ENCODE data around the gene SKP2.
"Not testable (repeated sequence)": the region's sequence is repeated elsewhere in the genome, so short reads cannot be mapped to it uniquely, and the experiment has no call there.

The SKP2 gene

DNA sequence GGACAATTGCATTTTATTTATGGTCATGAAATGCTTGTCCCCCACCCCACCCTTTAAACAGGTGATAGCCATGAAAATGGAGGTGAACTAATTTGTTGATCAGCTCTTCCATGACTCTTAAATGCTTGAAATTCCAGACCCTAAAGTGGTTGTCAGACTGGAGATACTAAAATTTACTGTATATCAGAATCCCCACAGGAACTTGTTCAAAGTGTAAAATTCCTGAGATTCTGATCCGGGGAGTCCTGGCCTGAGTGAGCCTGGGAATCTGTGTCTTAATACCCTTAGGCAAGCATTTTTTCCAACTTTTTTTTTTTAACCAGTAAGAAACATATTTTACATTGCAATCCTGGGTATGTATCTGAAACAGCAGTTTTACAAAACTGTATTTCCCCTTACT, 4.7 kb downstream of the SKP2 start:
- DNase-seq (ENCODE audit: low read depth): peak; percentile 26

DNA sequence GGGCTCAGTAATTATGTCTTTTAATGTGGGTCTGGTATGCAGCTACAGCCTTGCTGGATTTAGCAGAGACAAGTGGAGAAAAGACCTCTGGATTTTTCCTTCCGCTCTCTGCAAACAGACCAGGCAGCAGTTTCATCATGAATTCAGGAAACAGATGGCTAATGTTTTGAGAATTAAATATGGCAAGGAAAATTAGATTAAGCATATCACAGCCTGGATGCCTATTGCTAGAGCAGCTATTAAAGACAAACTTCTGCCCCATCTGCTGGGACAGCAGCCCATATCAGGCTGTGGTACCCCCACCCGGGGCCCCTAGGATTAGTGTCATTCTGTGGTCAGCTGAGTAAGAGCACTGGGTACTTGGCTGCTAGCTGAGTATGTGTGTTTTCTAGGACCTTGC, 6.2 kb downstream of the SKP2 start:
- no peak for DNase-seq (ENCODE audit: low read depth)

DNA sequence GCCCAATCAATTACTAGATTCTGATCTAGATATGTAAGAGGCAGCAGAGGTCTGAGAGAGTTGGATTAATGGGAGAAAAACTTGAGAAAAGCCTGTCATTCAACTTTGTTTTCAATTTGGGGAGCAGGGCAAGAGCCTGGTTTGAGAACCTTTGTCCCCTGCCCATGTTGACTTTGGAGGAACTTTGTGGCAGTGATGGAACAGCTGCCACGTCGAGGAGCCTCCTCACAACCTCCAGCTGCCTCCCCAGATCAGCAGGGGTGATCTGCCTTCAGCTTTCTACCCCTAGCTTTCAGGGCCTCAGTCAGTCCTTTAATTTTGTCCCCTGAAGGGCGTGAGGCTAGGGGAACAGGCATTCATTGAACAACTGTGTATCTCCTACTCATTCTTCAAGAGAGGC, 8.7 kb downstream of the SKP2 start:
- DNase-seq (ENCODE audit: low read depth): no peak

DNA sequence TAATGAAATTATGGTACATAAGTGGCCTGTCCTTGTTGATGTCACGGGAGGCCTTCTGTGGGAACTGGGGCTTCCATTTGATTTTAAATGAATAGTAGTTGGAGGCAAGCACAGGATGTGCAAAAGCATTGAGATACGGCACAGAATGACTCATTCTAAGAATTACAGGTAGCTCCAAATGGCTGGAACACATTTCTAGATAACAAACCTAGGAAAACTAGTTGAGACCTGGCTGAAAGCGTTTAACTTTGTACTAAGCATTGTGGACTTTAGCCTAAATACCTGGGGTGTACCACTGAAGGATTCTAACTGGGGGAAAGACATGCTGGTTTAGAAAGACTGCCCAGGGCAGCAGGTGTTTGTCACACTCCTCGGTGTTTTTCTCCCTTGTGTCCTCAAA, 9.4 kb downstream of the SKP2 start:
- DNase-seq (ENCODE audit: low read depth): no peak

DNA sequence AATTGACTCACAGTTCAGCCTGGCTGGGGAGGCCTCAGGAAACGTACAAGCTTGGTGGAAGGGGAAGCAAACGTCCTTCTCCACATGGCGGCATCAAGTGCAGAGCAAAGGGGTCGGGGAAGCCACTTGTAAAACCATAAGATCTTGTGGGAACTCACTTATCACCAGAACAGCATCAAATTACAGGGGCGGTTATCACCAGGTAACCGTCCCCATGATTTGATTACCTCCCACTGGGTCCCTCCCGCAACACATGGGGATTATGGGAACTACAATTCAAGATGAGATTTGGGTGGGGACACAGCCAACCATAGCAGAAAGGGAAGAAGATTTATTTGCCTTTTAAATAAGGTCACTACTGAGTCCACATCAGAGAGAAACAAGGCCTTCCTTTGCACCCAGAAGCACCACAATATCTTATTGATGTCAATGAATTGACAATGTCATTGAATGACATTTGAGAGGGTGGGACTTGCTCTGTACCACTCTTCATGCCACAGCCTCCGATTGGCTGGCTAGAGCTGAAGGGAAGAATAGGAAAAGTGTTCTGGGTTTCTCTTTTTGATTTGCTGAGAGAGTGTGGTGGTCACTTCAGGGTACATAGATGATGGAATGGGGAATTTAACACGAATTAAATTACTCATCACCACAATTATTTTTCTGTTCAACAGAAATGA, 11.0 kb downstream of the SKP2 start:
- no peak for DNase-seq (ENCODE audit: low read depth)

DNA sequence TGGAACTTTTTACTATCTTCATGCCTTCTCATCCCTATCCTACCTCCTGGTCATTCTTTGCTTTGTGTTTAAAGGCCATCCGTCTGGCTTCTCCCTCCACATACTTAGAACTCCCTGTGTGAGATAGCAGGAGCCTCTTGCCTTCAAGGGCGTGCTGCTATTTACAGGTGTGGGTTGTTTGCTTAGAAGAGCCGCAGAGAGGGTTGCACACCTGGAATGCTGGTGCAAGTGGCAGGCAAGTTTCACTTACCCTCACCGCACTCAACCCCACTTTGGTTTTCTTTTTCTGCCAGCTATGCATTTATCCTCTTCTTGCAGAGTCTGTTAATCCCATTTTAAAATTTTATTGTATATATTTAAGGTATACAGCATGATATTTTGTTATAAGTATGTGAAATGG, 12.6 kb downstream of the SKP2 start:
- DNase-seq (ENCODE audit: low read depth): no peak

DNA sequence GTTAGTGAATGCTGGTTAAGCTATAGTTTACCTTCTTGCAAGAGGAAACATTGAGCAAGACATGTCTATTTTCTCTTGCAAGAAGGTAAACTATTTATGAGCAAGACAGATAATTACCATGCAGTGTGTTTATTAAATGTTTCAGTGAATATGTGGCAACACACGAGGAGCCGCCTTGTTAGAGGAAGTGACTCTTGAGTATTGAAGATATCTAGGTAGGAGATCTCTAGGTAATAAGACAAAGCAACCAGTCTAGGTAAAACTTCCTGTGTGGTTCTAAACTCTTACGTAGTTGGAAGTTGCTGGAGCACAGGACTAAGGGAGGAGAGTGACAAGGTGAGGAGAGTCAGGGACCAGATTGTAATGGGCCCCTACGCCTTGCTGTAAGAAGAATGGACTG, 16.8 kb downstream of the SKP2 start:
- DNase-seq (ENCODE audit: low read depth): no peak

DNA sequence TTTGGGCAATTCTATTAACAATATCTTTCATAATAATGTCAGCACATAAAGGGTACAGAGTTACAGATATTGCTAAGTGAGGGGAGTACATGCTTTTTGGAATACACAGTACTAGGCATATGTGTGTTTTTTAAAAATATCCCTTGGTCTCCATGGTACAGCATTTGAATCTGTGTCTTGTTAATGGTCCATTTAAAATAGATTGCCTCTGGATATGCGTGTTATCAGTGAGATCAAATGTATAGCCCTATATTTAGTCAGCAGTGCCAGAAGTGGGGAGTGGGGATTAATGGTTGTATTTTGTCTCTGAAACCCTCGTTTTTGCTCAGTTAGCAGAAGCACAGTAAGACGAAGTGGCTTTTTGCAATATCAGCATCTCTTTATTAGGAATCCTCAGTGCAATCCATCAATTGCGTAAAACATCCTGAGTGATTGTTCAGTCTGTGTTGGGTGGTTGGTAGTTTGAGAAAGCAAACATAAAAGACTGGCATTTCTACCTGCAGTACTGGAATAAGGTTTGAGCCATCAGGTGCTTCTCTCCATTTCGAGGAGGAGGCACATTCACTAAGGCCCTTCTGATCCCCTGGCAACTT, 19.0 kb downstream of the SKP2 start:
- no peak for DNase-seq (ENCODE audit: low read depth)

DNA sequence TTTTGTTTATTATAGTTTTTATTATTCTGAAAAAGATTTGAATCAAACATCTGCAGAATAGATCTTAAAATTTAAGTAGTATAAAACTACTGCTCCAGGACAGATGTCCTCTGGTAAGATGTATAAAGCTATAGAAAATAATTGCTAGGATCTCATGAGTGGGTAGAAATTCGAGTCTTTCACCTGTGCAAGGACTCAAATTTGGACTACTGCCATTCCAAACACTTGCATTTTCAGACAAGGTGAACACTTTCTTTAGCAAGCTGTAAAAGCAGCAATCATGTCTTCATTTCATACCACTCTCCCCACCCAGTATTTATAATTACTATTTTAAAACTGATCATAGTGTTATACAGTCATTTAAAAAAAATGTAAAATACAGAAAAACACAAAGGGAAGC, 20.7 kb downstream of the SKP2 start:
- no peak for DNase-seq (ENCODE audit: low read depth)

DNA sequence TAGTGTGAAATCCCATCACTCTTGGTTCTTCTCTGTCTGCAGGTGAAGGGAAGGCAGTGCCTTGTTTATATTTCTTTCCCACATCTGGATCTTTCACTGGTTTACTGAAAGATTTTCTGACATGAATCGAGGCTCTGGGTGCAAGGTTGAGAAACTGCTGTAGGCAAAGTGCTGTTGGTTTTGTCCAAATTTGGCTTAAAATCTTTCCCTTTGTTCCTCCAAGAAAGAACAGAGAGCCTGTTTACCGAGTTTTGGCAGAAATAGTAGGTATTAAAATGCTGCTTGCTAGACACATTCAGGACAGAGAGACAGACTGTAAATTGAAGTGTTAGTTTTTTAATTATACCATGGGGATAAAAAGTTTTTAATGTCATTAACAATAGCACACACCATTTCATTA, 21.5 kb downstream of the SKP2 start:
- DNase-seq (ENCODE audit: low read depth): no peak

DNA sequence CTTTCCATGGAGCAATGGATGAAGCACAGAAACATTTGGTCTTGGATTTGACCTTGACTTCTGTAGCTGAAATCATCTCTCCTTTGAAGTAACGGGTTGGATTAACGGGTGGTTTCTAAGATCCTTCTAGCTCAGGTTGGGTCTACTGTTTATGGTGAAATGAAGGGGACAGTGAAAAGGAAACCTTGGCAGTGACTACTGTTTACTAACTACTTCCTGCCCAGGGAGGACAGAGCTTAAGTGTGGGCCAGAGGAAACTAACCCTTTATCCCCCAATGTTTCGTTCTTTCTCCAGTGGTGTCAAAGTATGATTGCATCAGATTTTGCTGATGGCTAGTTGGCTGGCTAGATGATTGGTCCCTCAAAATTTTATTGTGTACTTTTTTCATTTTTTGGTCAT, 22.2 kb downstream of the SKP2 start:
- no peak for DNase-seq (ENCODE audit: low read depth)

DNA sequence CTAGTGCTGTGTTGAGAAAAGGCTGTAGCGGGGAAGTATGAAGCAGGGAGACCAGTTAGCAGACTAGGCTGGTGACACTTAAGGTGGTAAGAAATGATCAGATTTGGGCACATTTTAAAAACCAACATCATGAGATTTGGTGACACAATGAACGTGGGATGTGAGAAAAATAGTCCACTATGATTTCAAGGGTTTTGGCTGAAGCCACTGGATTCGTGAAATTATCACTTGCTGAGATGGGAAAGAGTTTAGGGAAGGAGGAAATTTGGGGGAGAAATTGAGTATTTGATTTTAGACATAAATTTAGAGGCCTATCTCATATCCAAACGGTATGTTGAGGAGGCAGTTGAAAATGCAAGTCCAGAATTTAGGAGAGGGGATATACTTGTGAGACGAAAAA, 23.1 kb downstream of the SKP2 start:
- no peak for DNase-seq (ENCODE audit: low read depth)

DNA sequence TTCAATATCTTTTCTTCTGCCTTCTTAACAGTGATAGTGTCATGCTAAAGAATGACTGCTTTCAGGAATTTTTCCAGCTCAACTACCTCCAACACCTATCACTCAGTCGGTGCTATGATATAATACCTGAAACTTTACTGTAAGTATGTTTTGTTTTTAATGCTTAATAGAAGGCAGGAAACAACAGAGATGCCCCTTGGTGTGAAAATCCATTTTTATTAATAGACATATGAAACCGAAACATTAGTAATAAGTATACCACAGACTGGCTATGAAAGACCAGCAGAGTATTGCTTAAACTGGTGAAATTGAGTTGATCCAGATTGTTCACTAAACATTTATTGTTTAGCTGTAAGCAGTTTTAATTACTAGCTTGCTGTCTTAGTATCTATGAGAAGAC, 25.2 kb downstream of the SKP2 start:
- DNase-seq (ENCODE audit: low read depth): no peak

DNA sequence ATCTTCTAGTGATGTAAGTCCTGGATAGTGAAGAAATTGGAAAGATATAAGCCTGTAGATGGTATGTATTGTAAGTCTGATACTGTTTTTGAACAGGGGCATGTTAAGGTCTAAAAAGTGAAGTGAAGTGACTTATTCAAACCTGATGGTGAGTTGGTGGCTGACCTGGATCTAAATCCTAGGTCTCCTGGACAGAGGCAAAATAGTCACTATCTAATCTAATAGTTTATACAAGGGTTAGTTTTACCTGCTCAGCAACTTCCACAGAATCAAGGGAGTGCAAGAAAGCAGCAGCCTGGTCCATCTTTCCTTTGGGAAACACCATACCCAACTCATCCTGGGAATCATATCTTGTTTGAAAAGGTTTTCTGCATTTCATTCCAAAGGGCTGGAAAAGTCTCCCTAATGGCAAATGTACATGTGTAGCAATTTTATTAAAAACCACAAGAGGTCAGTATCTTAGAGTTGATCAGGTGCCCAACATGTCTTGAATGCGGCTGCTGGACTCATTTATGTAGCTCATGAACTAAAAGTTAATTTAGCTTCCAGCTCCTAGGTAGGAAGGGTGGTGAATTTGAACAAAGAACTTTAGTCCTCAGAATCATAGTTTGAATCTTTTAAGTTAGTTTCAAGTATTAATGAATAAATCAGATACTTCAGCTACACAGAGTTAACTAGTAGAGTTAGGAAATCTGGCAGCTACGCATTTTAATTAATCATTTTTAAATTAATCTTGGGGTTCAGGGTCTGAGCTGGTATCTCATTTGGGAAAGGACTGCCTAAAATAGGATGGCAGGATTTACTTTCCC, 26.0 kb downstream of the SKP2 start:
- peak; percentile 53 for DNase-seq (ENCODE audit: low read depth)

DNA sequence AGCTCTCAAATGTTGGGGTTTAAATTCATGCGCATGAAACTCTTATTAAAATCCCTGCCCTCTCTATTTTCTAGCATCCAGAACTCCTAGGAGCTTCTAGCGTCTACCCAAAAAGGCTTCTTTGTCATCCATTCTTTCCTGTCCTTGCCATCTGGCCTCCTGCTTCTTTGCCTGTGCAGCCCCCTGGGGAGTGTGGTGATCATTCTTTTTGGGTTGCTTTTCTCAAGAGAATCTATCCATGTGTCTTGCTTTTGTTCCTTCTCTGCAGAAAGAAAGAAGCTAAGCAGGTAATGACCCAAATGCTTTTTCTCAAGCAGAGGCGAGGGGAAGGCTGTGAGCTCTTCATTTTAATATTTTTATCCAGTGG, 26.6 kb downstream of the SKP2 start:
- DNase-seq (ENCODE audit: low read depth): no peak

DNA sequence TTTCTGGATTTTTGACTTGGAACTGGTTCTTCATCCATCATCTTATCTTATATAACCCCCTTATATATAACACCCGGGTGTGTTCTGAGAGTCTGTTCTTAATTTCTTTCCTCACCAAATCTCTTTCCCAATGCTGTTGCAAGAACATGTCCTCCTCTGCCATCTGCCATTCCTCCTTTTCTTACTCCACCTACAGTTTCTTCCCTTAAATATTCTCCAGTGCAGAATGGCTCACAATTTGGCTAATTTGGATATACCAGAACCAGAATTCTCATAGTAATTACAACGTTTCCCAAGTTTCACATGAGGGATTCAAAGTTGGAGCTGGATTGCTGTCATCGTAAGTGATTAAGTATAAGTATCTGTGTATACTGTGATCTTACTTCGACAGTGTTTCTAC, 28.0 kb downstream of the SKP2 start:
- no peak for DNase-seq (ENCODE audit: low read depth)

DNA sequence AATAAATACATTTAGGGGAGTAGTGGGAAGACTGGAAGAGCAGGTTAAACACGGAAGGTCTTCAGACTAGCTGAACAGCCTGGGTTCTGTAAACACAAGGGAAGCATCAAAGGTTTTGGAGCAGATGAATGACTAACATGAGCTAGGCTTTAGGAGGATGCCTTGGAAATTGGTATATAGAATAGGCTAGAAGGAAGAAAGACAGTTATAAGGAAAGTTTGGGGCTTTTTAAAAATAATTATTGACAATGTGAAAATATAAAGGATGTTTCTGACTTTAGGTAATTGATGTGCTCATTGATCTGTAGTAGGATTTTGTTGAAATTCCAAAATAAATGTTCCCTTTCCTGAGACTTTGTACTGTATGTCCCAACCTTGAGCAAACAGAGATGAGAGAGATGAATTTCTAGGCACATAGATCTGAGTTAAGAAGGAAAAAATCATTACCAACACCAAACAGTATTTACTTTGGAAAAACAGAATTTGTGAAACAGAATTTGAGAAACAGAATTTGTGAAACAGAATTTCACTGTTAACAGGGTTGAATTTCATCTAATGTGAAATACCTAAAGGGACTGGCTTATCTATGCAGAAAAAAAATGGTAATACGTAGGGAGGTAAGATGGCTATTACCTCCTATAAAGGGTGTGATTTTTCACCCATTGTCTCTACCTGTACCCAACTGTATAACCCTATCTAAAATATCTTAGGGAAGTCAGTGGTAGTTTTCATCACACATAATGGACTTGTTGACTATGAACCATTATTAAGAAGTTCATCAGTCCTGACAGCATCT, 28.8 kb downstream of the SKP2 start:
- no peak for DNase-seq (ENCODE audit: low read depth)

DNA sequence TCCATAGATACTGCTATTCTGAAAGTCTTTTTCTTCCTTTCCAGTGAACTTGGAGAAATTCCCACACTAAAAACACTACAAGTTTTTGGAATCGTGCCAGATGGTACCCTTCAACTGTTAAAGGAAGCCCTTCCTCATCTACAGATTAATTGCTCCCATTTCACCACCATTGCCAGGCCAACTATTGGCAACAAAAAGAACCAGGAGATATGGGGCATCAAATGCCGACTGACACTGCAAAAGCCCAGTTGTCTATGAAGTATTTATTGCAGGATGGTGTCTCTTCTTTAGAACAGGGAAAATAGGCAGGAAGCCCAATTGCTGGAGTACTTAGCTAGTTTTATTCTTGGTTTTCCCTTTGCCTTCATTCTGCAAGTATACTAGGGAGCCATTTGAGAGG, 29.9 kb downstream of the SKP2 start:
- no peak for DNase-seq (ENCODE audit: low read depth)

DNA sequence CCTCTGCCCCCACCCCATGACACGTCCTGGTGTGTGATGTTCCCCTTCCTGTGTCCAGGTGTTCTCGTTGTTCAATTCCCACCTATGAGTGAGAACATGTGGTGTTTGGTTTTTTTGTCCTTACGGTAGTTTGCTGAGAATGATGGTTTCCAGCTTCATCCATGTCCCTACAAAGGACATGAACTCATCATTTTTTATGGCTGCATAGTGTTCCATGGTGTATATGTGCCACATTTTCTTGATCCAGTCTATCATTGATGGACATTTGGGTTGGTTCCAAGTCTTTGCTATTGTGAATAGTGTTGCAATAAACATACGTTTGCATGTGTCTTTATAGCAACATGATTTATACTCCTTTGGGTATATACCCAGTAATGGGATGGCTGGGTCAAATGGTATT, 32.5 kb downstream of the SKP2 start:
- not testable (repeated sequence) for DNase-seq (ENCODE audit: low read depth)

DNA sequence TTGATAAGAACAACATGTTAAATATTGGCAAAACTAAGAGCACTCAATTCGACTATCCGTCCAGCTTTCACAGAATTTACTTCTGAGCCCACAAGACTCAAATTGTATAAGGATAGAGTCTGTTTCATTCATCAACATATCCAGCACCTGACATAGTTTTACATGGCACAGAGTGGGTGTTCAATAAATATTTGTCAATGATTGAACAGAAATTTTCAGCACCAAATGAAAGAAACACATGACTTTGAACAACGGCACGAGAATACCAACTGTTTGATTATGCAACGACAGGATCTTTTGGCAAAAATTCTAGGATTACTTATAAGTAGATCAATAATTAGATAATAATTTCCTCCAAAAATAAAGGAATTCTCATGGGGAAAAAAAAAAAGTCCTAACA, 41.8 kb downstream of the SKP2 start:
- no peak for DNase-seq (ENCODE audit: low read depth)

DNA sequence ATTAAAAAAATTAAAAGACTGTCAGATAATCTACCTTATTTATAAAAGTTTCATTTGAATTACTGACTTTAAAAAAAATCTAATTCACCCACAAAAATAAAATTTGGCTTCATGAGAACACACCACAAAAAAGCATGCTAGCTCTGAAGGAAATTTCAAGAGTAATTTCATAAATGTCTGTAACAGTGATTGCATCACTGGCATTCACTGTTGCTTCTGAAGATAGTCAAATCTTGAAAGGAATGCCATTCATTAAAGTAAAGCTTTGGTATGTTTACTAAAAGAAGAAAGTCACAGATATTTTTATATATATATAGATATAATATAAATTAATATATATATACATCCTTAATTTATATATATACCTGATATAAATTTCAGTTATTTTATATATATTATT, 46.4 kb downstream of the SKP2 start:
- no peak for DNase-seq (ENCODE audit: low read depth)

DNA sequence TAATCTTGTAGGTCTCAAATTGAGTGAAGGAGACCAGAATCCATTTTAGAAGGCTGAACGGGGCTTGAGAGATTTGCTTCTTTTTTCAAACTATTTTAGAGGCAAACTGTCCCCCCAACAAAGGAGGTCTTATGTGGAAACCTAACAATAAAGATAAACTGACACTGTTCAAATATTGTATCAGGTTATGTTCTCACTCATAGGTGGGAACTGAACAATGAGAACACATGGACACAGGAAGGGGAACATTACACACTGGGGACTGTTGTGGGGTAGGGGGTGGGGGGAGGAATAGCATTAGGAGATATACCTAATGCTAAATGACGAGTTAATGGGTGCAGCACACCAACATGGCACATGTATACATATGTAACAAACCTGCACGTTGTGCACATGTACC, 46.9 kb downstream of the SKP2 start:
- not testable (repeated sequence) for DNase-seq (ENCODE audit: low read depth)

DNA sequence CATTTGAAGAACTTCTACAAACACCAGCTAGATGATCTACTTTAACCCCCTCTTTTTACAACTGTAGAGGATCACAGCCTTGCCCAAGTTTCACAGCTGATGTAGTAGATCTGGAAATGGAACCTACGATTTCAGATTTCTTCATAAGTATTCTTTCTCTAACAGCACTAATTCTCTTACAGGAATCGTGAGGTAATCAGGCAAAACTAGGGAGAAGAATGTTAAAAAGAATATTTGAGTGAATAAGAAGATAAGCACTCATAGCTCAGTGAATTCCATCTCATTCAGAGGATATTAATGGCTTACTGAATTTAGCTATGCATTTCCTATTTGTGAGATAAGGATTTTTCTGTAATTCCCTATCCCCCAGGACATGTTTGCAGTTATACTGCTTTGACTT, 47.7 kb downstream of the SKP2 start:
- DNase-seq (ENCODE audit: low read depth): no peak
